CD14-positive monocyte (primary cell): ENCODE data around the gene AMPD1. TPM values are rescaled to one million over a fixed set of nuclear protein-coding genes. Genes with fewer than 3 reads are reported as not detected.

Source experiments
- DNase-seq, 3 donors: peaks; one replicate each; pipeline ENCODE4 v3.0.0-alpha.2; 2011 to 2022
- H2AFZ ChIP-seq: 2 replicates; pipeline ENCODE4 v1.6.0; 2012; ENCODE audit warnings: mild to moderate bottlenecking, low read depth, low read length, inconsistent platforms; ENCODE audit not compliant: insufficient read depth, poor library complexity, severe bottlenecking
- H3K27ac ChIP-seq, 2 donors: 1 replicate in 1 of 2; 2 replicates in 1 of 2; pipeline ENCODE4 v1.5.1; 2012 to 2013; ENCODE audit warnings: low read length in 2 of 2, control low read depth in 1 of 2, inconsistent platforms in 1 of 2, low read depth in 1 of 2, mild to moderate bottlenecking in 1 of 2
- H3K27me3 ChIP-seq, 2 donors: one replicate each; pipeline versions ENCODE4 v1.6.0 to v1.6.1; 2011 to 2013; ENCODE audit warnings: low read length in 2 of 2; ENCODE audit not compliant: control insufficient read depth in 2 of 2, insufficient read depth in 2 of 2
- H3K36me3 ChIP-seq, 2 donors: replicated peaks in 1 of 2; 1 replicate in 1 of 2; 2 replicates in 1 of 2; pipeline versions ENCODE4 v1.5.1 to v1.6.1; 2012 to 2013; ENCODE audit warnings: low read length in 2 of 2, control low read depth in 1 of 2, inconsistent platforms in 1 of 2, mild to moderate bottlenecking in 1 of 2; ENCODE audit not compliant: insufficient read depth in 2 of 2, control insufficient read depth in 1 of 2
- H3K4me1 ChIP-seq, 2 donors: 1 replicate in 1 of 2; 2 replicates in 1 of 2; pipeline versions ENCODE4 v1.5.1 to v1.6.1; 2012 to 2013; ENCODE audit warnings: low read length in 2 of 2, control low read depth in 1 of 2, inconsistent platforms in 1 of 2, mild to moderate bottlenecking in 1 of 2, moderate library complexity in 1 of 2; ENCODE audit not compliant: insufficient read depth in 2 of 2, control insufficient read depth in 1 of 2
- H3K4me2 ChIP-seq: replicated peaks from 2 replicates; pipeline ENCODE3; 2012; ENCODE audit warnings: low read length, moderate library complexity, mild to moderate bottlenecking; ENCODE audit not compliant: poor library complexity, severe bottlenecking; ENCODE audit errors: extremely low read depth
- H3K4me3 ChIP-seq, 3 experiments: fragments of 200-600 bp in 1 of 3; sonication (generic) in 1 of 3; replicated peaks in 1 of 3; 1 replicate in 2 of 3; 2 replicates in 1 of 3; pipeline ENCODE4 v1.5.1; 2011 to 2013; ENCODE audit warnings: low read length in 3 of 3, mild to moderate bottlenecking in 3 of 3, control low read depth in 2 of 3, low read depth in 2 of 3, inconsistent platforms in 1 of 3, moderate library complexity in 1 of 3
- H3K79me2 ChIP-seq: 2 replicates; pipeline ENCODE4 v1.6.0; 2012; ENCODE audit warnings: mild to moderate bottlenecking, control low read depth, inconsistent platforms, low read length, moderate library complexity; ENCODE audit not compliant: insufficient read depth
- H3K9ac ChIP-seq: 2 replicates; pipeline ENCODE4 v1.6.0; 2017; ENCODE audit warnings: low read length, mild to moderate bottlenecking; ENCODE audit not compliant: insufficient read depth, poor library complexity, severe bottlenecking
- H3K9me3 ChIP-seq, 2 donors: replicated peaks in 1 of 2; 1 replicate in 1 of 2; 2 replicates in 1 of 2; pipeline versions ENCODE4 v1.5.1 to v1.6.1; 2012 to 2013; ENCODE audit warnings: low read length in 2 of 2, control low read depth in 1 of 2; ENCODE audit not compliant: control insufficient read depth in 1 of 2, insufficient read depth in 1 of 2
- H4K20me1 ChIP-seq: 2 replicates; pipeline ENCODE4 v1.6.0; 2012; ENCODE audit warnings: mild to moderate bottlenecking, low read length, control low read depth, moderate library complexity; ENCODE audit not compliant: insufficient read depth
- H3K27ac Mint-ChIP-seq, 7 donors: one replicate each; pipeline ENCODE4 v1.8.0; 2020; ENCODE audit warnings: mild to moderate bottlenecking in 7 of 7, mixed read lengths in 7 of 7, moderate library complexity in 6 of 7, inconsistent platforms in 2 of 7
- H3K27me3 Mint-ChIP-seq, 3 donors: one replicate each; pipeline ENCODE4 v1.8.0; 2021 to 2022; ENCODE audit warnings: low read depth in 3 of 3, mild to moderate bottlenecking in 3 of 3, mixed read lengths in 3 of 3, moderate library complexity in 3 of 3, inconsistent platforms in 1 of 3
- H3K36me3 Mint-ChIP-seq, 2 donors: one replicate each; pipeline ENCODE4 v1.8.0; 2020; ENCODE audit warnings: mixed read lengths in 2 of 2, inconsistent platforms in 1 of 2, mild to moderate bottlenecking in 1 of 2
- H3K4me1 Mint-ChIP-seq: one replicate; pipeline ENCODE4 v1.8.0; 2020; ENCODE audit warnings: mild to moderate bottlenecking, mixed read lengths
- H3K4me3 Mint-ChIP-seq, 2 donors: one replicate each; pipeline ENCODE4 v1.8.0; 2020; ENCODE audit warnings: mild to moderate bottlenecking in 2 of 2, mixed read lengths in 2 of 2, moderate library complexity in 1 of 2
- H3K9me3 Mint-ChIP-seq, 7 donors: one replicate each; pipeline ENCODE4 v1.8.0; 2020 to 2022; ENCODE audit warnings: mixed read lengths in 7 of 7, mild to moderate bottlenecking in 6 of 7, moderate library complexity in 6 of 7, inconsistent platforms in 2 of 7
- WGBS: methylation state at CpG from one replicate; pipeline ENCODE4 v1.1.5; 2013; ENCODE audit warnings: missing lambda C conversion rate; ENCODE audit not compliant: insufficient coverage; 5-methylcytosine and 5-hydroxymethylcytosine counted together
- intact Hi-C, 2 donors: fragments of 100-400 bp; cut with micrococcal nuclease; formaldehyde crosslinking; loops; one replicate each; pipeline versions ENCODE4 v1.15.0 to v1.15.1; 2023
- polyA plus RNA-seq, 3 donors: library from polyadenylated mRNA; depleted of rRNA in 1 of 3; unstranded in 2 of 3; stranded (reverse) in 1 of 3; fragments of 300-500 nt in 2 of 3; fragments of >200 nt in 1 of 3; fragmentation: Illumina TruSeq in 2 of 3; gene quantifications; 1 replicate in 2 of 3; 2 replicates in 1 of 3; pipeline ENCODE4 v1.2.3, GENCODE V29; 2012 to 2021
- TF ChIP-seq, protein P1 (sequence below): fragments of 200-600 bp; IDR thresholded peaks from one replicate; pipeline ENCODE4 v1.8.0; 2022; ENCODE audit warnings: antibody characterized with exemption, mild to moderate bottlenecking

The AMPD1 gene
- polyA plus RNA-seq, 3 donors: not detected

DNA sequence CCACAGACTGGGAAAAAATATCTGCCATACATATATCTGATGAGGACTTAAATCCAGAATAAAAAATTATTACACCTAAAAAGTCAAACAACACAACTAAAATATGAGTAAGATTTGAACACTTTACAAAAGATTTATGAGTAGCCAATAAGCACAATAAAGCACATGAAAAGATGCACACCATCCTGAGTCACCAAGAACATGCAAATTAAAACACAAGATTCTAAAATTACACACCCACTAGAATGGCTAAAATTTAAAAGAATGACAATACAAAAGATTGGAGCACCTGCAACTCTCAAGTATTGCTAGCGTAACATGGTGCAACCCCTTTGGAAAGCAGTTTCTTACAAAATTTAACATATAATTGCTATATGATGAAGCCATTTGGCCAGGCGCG, 56.4 kb downstream of the AMPD1 start:
- Histone ChIP-seq H4K20me1 (no peaks in the 10 kb centered on the region), H2AFZ (no peak overlapping the region), H3K9ac (no peak overlapping the region), H3K27ac (no peak overlapping the region), H3K79me2 (no peaks in the 10 kb centered on the region), H3K27me3 (peaks cover 0 to 3% of the 10 kb centered on the region in 2 donors), H3K4me2 (no peak overlapping the region), H3K36me3 (no peaks in the 10 kb centered on the region), H3K9me3 (no peaks in the 10 kb centered on the region), H3K4me1 (no peaks in the 10 kb centered on the region), H3K4me3 (no peak overlapping the region)
- Mint-ChIP-seq H3K27me3 (peaks cover 7 to 13% (median 10%) of the 10 kb centered on the region in 3 donors), H3K4me3 (no peak overlapping the region), H3K36me3 (no peaks in the 10 kb centered on the region), H3K4me1 (no peaks in the 10 kb centered on the region), H3K9me3 (peaks cover 0 to 3% (median 0%) of the 10 kb centered on the region in 7 donors), H3K27ac (no peak overlapping the region)
- WGBS: no CpG with 5 or more reads among the region's 3 CpGs
- DNase-seq: no peak
- TF ChIP-seq, protein P1, sequence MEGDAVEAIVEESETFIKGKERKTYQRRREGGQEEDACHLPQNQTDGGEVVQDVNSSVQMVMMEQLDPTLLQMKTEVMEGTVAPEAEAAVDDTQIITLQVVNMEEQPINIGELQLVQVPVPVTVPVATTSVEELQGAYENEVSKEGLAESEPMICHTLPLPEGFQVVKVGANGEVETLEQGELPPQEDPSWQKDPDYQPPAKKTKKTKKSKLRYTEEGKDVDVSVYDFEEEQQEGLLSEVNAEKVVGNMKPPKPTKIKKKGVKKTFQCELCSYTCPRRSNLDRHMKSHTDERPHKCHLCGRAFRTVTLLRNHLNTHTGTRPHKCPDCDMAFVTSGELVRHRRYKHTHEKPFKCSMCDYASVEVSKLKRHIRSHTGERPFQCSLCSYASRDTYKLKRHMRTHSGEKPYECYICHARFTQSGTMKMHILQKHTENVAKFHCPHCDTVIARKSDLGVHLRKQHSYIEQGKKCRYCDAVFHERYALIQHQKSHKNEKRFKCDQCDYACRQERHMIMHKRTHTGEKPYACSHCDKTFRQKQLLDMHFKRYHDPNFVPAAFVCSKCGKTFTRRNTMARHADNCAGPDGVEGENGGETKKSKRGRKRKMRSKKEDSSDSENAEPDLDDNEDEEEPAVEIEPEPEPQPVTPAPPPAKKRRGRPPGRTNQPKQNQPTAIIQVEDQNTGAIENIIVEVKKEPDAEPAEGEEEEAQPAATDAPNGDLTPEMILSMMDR: no peak
- intact Hi-C loops: no loop called here

DNA sequence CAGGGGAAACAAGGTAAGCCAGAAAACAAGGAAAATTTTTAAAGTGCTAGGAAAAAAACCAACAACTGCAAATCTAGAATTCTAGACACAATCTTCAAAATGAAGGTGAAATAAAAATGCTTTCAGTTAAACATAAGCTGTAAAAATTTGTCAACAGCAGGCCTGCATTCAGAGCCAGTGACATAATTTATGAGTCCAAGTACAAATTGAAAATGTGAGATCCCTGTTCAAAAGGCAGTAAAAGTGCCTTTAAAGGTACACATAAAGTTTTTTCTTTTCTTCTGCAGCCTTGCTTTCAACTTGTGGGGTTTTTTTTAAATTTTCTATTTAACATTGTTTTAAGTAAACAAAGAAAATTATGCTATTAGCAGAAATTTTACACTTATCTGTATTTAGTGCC, 62.9 kb downstream of the AMPD1 start:
- Histone ChIP-seq H3K79me2 (no peaks in the 10 kb centered on the region), H3K4me3 (no peak overlapping the region), H2AFZ (no peak overlapping the region), H3K27ac (no peak overlapping the region), H3K4me2 (no peak overlapping the region), H4K20me1 (no peaks in the 10 kb centered on the region), H3K9me3 (no peaks in the 10 kb centered on the region), H3K9ac (no peak overlapping the region), H3K36me3 (no peaks in the 10 kb centered on the region), H3K27me3 (peaks cover 2% of the 10 kb centered on the region in 2 donors), H3K4me1 (no peaks in the 10 kb centered on the region)
- TF ChIP-seq, protein P1: no peak
- no peaks in the 10 kb centered on the region for H3K4me1 Mint-ChIP-seq
- peaks cover 0 to 13% (median 7%) of the 10 kb centered on the region in 7 donors for H3K9me3 Mint-ChIP-seq
- intact Hi-C loops: no loop called here
- H3K27me3 Mint-ChIP-seq: peaks cover 6 to 8% (median 7%) of the 10 kb centered on the region in 3 donors
- DNase-seq: no peak
- no peak overlapping the region for H3K4me3 Mint-ChIP-seq
- H3K27ac Mint-ChIP-seq: no peak overlapping the region
- H3K36me3 Mint-ChIP-seq: no peaks in the 10 kb centered on the region
